CD4-positive, CD25-positive, alpha-beta regulatory T cell (primary cell): ENCODE measurements around the gene PRLR. TPM values are rescaled to one million over a fixed set of nuclear protein-coding genes. Genes with fewer than 3 reads are reported as not detected.

Source experiments
- ATAC-seq, 2 donors: fragments of 150-1000 bp; cut with Tn5 transposase; one replicate each; pipeline ENCODE4 v1.10.0; 2021; ENCODE audit warnings: low read depth in 2 of 2, moderate number of reproducible peaks in 2 of 2, moderate library complexity in 1 of 2
- DNase-seq, 3 donors: peaks; one replicate each; pipeline versions ENCODE4 v3.0.0 to v3.0.0-alpha.2; 2012 to 2022; ENCODE audit warnings: mixed read lengths in 1 of 3
- H3K27ac ChIP-seq: one replicate; pipeline ENCODE4 v1.7.0; 2013; ENCODE audit warnings: mild to moderate bottlenecking, low read length; ENCODE audit not compliant: insufficient read depth, poor library complexity, severe bottlenecking
- H3K27me3 ChIP-seq: one replicate; pipeline ENCODE4 v1.7.0; 2013; ENCODE audit warnings: low read length; ENCODE audit not compliant: control insufficient read depth, insufficient read depth
- H3K36me3 ChIP-seq: one replicate; pipeline ENCODE4 v1.7.0; 2013; ENCODE audit warnings: mild to moderate bottlenecking, low read length, moderate library complexity; ENCODE audit not compliant: control insufficient read depth, insufficient read depth
- H3K4me1 ChIP-seq: 2 replicates; pipeline ENCODE4 v1.7.0; 2013; ENCODE audit warnings: mild to moderate bottlenecking, low read length; ENCODE audit not compliant: insufficient read depth, control insufficient read depth, poor library complexity, severe bottlenecking
- H3K4me3 ChIP-seq: one replicate; pipeline ENCODE4 v1.7.0; 2013; ENCODE audit warnings: low read depth, mild to moderate bottlenecking, low read length, moderate library complexity
- H3K9me3 ChIP-seq, 2 experiments: 1 replicate in 1 of 2; 2 replicates in 1 of 2; pipeline ENCODE4 v1.7.0; 2013; ENCODE audit warnings: low read length in 2 of 2, mild to moderate bottlenecking in 1 of 2, moderate library complexity in 1 of 2; ENCODE audit not compliant: control insufficient read depth in 2 of 2
- H3K27ac Mint-ChIP-seq, 3 donors: one replicate each; pipeline ENCODE4 v1.8.0; 2020 to 2022; ENCODE audit warnings: mild to moderate bottlenecking in 3 of 3, mixed read lengths in 3 of 3, moderate library complexity in 2 of 3
- H3K27me3 Mint-ChIP-seq: one replicate; pipeline ENCODE4 v1.8.0; 2022; ENCODE audit warnings: mild to moderate bottlenecking, mixed read lengths
- H3K36me3 Mint-ChIP-seq: one replicate; pipeline ENCODE4 v1.8.0; 2020; ENCODE audit warnings: mixed read lengths
- H3K4me1 Mint-ChIP-seq, 4 donors: one replicate each; pipeline ENCODE4 v1.8.0; 2020 to 2022; ENCODE audit warnings: mixed read lengths in 4 of 4, mild to moderate bottlenecking in 1 of 4
- H3K4me3 Mint-ChIP-seq, 4 donors: one replicate each; pipeline ENCODE4 v1.8.0; 2020 to 2022; ENCODE audit warnings: mild to moderate bottlenecking in 4 of 4, mixed read lengths in 4 of 4, moderate library complexity in 3 of 4
- H3K9me3 Mint-ChIP-seq, 7 donors: one replicate each; pipeline ENCODE4 v1.8.0; 2020 to 2022; ENCODE audit warnings: mixed read lengths in 7 of 7, mild to moderate bottlenecking in 3 of 7, moderate library complexity in 2 of 7
- polyA plus RNA-seq, 4 donors: library from polyadenylated mRNA; unstranded; fragments of 300-500 nt; fragmentation: Illumina TruSeq; gene quantifications; one replicate each; pipeline ENCODE4 v1.2.3, GENCODE V29; 2021
- total RNA-seq: library from RNA; stranded (reverse); gene quantifications from one replicate; pipeline ENCODE4 v1.2.3, GENCODE V29; 2022

PRLR gene
- total and polyA plus RNA-seq, 5 donors from 2014 or later: not detected

DNA sequence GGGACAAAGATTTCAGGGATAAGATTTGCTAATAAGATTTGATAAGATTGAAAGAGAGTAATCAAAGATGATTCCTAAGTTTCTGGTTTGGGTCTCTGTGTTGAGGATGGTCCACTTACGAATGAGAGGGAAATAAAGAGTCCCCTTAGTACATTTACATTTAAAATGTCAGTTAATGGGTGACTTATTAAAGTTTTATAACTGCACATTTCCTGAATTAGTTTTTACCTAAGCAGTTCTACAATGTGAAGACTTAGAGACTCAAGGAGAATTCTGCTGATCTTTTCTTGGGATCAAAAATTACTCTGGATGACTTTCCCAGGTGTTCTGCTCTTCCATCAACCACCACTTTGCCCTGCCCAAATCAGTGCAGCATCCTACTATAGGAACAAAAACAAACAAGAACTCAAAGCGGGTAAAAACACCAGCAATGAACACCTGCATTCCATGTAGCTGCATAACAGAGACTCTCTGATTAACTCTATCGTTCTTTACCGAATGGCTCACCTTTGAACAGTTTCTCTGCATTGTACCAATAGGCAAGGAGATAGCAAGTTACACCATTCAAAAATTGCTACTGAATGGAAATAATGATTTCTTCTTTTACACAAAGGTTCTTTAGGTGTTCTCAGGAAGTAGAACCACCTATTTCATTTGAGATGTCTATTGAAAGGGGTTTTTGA, 65.3 kb downstream of the PRLR start:
- H3K27ac Mint-ChIP-seq: no peak overlapping the region

DNA sequence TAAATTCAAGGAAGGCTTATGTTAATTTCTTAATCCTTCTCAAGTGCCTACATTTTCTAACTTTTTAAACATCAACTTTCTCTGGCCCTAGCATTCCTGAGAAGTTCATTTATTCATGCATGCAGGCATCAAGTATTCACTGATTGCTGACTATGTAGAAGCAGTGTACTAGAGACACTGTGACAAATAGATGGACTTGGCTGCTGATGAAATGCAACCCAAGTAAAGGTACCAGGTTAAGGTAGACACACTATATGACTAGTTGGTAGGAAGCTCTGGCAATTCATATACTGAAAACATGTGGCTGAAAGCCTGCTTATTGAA, 66.6 kb downstream of the PRLR start:
- peaks cover 0 to 19% (median 1%) of the 10 kb centered on the region in 7 donors for H3K9me3 Mint-ChIP-seq
- DNase-seq (no peak), ATAC-seq (no peak)
- no peaks in the 10 kb centered on the region for H3K27me3 Mint-ChIP-seq
- Histone ChIP-seq H3K4me1 (no peaks in the 10 kb centered on the region), H3K36me3 (no peaks in the 10 kb centered on the region), H3K27me3 (no peaks in the 10 kb centered on the region), H3K4me3 (no peak overlapping the region), H3K9me3 (peaks cover 0 to 2% of the 10 kb centered on the region in 2 experiments), H3K27ac (no peak overlapping the region)
- no peaks in the 10 kb centered on the region for H3K36me3 Mint-ChIP-seq
- no peaks in the 10 kb centered on the region for H3K4me1 Mint-ChIP-seq
- no peak overlapping the region for H3K27ac Mint-ChIP-seq
- no peak overlapping the region for H3K4me3 Mint-ChIP-seq

More for the DNA sequence above, 65.3 kb downstream of the PRLR start:
- H3K27ac ChIP-seq: no peak overlapping the region
- H3K4me3 Mint-ChIP-seq: no peak overlapping the region
- no peaks in the 10 kb centered on the region for H3K27me3 Mint-ChIP-seq
- DNase-seq (no peak), ATAC-seq (no peak)
- no peak overlapping the region for H3K4me3 ChIP-seq
- H3K9me3 ChIP-seq: peaks cover 0 to 2% of the 10 kb centered on the region in 2 experiments
- no peaks in the 10 kb centered on the region for H3K36me3 Mint-ChIP-seq
- no peaks in the 10 kb centered on the region for H3K27me3 ChIP-seq
- H3K36me3 ChIP-seq: no peaks in the 10 kb centered on the region
- H3K4me1 Mint-ChIP-seq: no peaks in the 10 kb centered on the region
- no peaks in the 10 kb centered on the region for H3K4me1 ChIP-seq
- H3K9me3 Mint-ChIP-seq: peaks cover 0 to 19% (median 1%) of the 10 kb centered on the region in 7 donors

DNA sequence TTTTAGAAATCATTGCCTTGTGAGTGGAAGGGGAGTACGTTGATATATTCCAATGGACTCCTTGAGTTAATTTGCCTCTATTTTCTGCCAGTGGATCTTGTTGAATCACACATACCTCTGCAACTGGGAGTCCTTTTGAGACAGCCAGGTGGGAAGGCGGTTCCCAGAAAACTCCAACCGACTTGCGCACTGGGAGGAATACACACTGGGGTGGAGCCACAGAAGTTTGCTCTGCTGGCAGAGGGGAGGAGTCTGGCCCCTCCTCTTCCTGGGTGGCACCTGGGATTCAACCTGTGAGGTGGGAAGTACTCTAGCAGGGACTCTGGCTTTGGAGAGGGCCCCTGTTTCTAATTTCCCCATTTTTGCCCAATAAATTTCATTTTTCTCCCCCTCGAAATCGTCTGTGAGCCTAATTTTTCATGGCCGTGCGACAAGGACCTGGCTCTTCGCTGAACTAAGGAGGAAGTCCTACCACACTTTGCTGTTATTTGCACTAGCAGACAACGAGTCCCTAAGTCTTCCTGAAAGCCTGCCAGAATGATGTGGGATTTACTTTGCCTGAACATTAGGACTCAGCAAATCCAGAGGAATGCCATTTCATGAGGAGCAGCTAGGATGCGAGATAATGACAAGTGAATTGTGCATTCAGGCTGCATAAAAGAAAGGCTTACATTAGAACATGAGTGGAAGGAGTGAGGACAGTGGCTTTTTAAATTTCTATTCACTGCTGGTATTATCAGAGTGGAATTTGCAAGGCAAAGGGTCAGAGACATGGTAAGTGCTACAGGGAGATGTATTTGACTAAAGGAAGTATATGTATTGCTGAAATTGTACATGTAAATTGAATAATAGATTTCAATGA, 67.2 kb downstream of the PRLR start:
- Histone ChIP-seq H3K27ac (no peak overlapping the region), H3K9me3 (no peaks in the 10 kb centered on the region), H3K4me3 (no peak overlapping the region), H3K27me3 (no peaks in the 10 kb centered on the region), H3K4me1 (no peaks in the 10 kb centered on the region), H3K36me3 (no peaks in the 10 kb centered on the region)
- DNase-seq (no peak), ATAC-seq (no peak)
- H3K36me3 Mint-ChIP-seq: no peaks in the 10 kb centered on the region
- no peak overlapping the region for H3K27ac Mint-ChIP-seq
- H3K27me3 Mint-ChIP-seq: no peaks in the 10 kb centered on the region
- H3K4me3 Mint-ChIP-seq: no peak overlapping the region
- no peaks in the 10 kb centered on the region for H3K4me1 Mint-ChIP-seq
- H3K9me3 Mint-ChIP-seq: peaks cover 0 to 17% (median 1%) of the 10 kb centered on the region in 7 donors

DNA sequence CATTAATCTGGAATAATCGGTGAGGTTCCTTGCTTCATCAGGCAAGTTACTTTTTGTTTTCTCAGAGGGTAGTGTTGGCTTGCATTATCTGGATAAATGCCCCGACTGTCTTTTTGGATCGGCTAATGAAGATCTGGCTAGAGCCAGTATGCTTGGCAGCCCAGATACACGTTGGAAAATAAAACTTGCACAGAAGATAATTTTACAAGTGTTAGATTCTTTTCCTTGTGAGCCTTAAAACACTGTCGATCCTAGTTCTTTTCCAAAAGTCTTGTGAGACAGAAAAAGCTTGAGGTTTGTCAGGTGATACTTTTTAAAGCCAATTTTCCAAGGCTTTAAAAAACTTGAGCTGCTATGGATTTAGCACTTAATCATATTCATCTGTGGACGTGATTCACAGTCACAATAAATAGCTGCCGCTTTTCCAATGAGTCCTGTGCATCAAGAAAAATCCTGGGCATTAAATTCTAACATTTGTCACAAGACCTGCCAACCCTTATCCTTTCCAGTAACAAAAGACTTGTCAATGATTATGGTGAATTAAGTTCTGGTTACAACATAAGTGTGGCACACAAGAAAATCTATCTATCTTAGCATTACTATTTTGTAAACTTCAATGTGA, 68.5 kb downstream of the PRLR start:
- no peak for DNase-seq

DNA sequence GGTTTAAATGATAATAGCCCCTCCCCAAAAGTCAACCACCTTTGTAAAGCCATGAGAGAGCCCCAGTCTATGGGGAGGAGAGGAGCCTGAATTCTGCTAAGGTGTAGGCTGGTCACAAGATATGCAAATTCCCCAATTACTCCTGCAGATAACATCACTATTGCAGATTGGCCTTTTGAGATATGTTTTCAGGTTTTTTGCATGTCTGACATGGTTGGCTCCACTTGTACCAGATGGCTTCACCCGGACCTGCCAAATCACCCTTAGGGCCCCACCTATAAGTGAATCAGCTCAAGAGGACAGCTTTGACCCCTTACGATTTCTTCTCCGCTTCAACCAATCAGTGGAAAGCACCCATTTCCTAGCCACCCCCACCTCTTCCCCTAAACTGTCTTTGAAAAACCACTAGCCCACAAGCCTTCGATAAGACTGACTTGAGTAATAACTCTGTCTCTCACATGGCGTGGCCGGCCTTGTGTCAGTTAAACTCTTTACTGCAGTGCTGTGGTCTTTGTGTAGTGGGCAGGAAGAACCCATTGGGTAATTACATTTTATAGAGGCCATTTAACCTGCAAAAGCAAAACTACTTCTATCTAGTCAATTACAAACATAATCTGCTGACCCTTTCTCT, 69.7 kb downstream of the PRLR start:
- Histone ChIP-seq H3K4me3 (no peak overlapping the region), H3K36me3 (no peaks in the 10 kb centered on the region), H3K4me1 (no peaks in the 10 kb centered on the region), H3K27ac (no peak overlapping the region), H3K27me3 (no peaks in the 10 kb centered on the region), H3K9me3 (no peaks in the 10 kb centered on the region)
- H3K9me3 Mint-ChIP-seq: peaks cover 0 to 3% (median 0%) of the 10 kb centered on the region in 7 donors
- H3K4me1 Mint-ChIP-seq: no peaks in the 10 kb centered on the region
- ATAC-seq: no peak
- no peak for DNase-seq
- H3K36me3 Mint-ChIP-seq: no peaks in the 10 kb centered on the region
- no peaks in the 10 kb centered on the region for H3K27me3 Mint-ChIP-seq
- H3K4me3 Mint-ChIP-seq: no peak overlapping the region
- no peak overlapping the region for H3K27ac Mint-ChIP-seq

More for the DNA sequence above, 68.5 kb downstream of the PRLR start:
- Histone ChIP-seq H3K4me3 (no peak overlapping the region), H3K4me1 (no peaks in the 10 kb centered on the region), H3K27me3 (no peaks in the 10 kb centered on the region), H3K9me3 (no peaks in the 10 kb centered on the region), H3K36me3 (no peaks in the 10 kb centered on the region), H3K27ac (no peak overlapping the region)
- no peaks in the 10 kb centered on the region for H3K36me3 Mint-ChIP-seq
- no peaks in the 10 kb centered on the region for H3K4me1 Mint-ChIP-seq
- H3K27me3 Mint-ChIP-seq: no peaks in the 10 kb centered on the region
- no peak overlapping the region for H3K4me3 Mint-ChIP-seq
- ATAC-seq: no peak
- H3K9me3 Mint-ChIP-seq: peaks cover 0 to 5% (median 0%) of the 10 kb centered on the region in 7 donors
- H3K27ac Mint-ChIP-seq: no peak overlapping the region

DNA sequence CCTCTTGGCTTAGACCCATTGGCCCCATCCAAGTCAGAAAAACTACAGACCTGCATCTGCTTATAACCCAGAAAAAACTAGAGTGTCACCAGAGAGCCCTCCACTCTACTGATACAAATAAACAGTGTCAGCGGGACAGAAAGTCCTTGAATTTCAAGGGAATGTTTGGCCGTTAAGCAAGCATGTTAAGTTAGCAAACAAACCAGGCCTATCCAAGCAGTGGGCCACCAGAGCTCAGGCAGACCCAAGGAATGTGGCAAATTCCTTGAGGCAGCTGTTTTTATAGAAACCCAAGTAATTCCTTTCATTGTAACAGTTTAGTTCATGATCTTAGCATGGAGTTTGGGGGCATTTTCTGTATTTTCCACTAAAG, 70.9 kb downstream of the PRLR start:
- Histone ChIP-seq H3K36me3 (no peaks in the 10 kb centered on the region), H3K27me3 (no peaks in the 10 kb centered on the region), H3K4me3 (no peak overlapping the region), H3K4me1 (no peaks in the 10 kb centered on the region), H3K9me3 (no peaks in the 10 kb centered on the region), H3K27ac (no peak overlapping the region)
- DNase-seq (no peak), ATAC-seq (no peak)
- Mint-ChIP-seq H3K4me3 (no peak overlapping the region), H3K27ac (no peak overlapping the region), H3K4me1 (no peaks in the 10 kb centered on the region), H3K36me3 (no peaks in the 10 kb centered on the region), H3K27me3 (no peaks in the 10 kb centered on the region), H3K9me3 (peaks cover 0 to 3% (median 0%) of the 10 kb centered on the region in 7 donors)

DNA sequence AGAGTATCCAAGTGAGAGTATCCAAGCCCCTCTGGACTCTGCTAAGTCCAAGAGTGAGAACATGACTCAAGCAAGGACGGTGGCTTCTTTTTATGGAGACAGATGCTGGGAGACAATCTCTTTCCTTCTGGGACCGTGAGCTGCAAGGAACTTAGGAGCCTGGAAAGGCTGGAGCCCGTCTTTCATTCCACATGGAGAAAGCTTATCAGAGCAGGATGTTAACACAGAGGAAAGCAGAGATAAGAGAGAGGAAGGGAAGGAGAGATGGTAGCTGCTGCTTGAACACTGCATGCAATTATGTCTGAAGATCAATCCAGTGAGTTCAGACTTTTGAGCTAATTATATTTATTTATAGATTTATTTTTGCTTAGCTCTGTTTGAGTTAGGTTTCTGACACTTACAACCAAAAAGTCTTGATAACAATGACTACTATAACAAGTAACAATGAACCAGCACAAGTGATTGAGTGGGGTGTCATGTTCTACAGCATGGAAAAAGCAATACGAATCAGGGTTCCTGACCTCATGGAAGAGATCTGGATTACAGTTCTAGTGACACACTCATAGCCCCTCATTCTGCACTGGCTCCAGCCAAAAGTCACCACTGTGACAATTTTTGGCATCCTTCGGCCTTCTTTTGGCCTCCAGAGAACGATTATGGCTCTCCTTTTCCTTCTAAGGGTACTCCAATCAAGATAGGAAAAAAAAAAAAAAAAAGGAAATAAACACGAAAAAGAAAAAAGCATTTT, 71.5 kb downstream of the PRLR start:
- Histone ChIP-seq H3K4me3 (no peak overlapping the region), H3K27me3 (no peaks in the 10 kb centered on the region), H3K27ac (no peak overlapping the region), H3K36me3 (no peaks in the 10 kb centered on the region), H3K4me1 (no peaks in the 10 kb centered on the region), H3K9me3 (no peaks in the 10 kb centered on the region)
- Mint-ChIP-seq H3K4me3 (no peak overlapping the region), H3K4me1 (no peaks in the 10 kb centered on the region), H3K36me3 (no peaks in the 10 kb centered on the region), H3K27me3 (no peaks in the 10 kb centered on the region), H3K27ac (peak overlapping the region in 1 of 3 donors; percentile 50), H3K9me3 (peaks cover 0 to 3% (median 0%) of the 10 kb centered on the region in 7 donors)
- ATAC-seq: no peak
- DNase-seq: no peak
